Testis (tissue), 2 donors: ENCODE data around the gene NEK2.

Source experiments
- POLR2A ChIP-seq: fragments of 450-650 bp; IDR thresholded peaks from one replicate; pipeline ENCODE4 v1.6.1; 2017; ENCODE audit warnings: antibody characterized with exemption, mild to moderate bottlenecking, moderate library complexity
- TF ChIP-seq, protein P1 (sequence below), 3 experiments: fragments of 450-650 bp in 2 of 3; fragments of 200-600 bp in 1 of 3; sonication (generic) in 1 of 3; IDR thresholded peaks; one replicate each; pipeline ENCODE4 v1.5.1; 2016 to 2019; ENCODE audit warnings: antibody characterized with exemption in 3 of 3, mild to moderate bottlenecking in 2 of 3, moderate library complexity in 1 of 3

DNA sequence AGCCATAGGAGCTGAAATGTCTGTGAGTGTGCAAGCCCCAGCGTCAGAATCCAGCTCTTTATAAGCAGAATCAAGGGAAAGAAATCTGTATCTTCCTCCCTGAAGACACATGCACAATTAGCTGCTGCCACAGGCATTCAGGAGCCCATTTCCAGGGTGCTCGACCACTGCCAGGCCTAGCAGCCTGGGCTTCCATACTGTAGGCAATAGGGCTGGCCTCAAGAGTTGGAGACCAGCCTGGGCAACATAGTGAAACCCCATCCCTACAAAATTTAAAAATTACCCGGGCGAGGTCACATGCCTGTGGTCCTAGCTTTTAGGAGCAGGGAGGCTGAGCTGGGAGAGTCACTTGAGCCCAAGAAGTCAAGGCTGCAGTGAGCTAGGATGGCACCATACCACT lies 41.0 kb downstream of the NEK2 start:
- no peak for TF ChIP-seq POLR2A
- TF ChIP-seq, protein P1, sequence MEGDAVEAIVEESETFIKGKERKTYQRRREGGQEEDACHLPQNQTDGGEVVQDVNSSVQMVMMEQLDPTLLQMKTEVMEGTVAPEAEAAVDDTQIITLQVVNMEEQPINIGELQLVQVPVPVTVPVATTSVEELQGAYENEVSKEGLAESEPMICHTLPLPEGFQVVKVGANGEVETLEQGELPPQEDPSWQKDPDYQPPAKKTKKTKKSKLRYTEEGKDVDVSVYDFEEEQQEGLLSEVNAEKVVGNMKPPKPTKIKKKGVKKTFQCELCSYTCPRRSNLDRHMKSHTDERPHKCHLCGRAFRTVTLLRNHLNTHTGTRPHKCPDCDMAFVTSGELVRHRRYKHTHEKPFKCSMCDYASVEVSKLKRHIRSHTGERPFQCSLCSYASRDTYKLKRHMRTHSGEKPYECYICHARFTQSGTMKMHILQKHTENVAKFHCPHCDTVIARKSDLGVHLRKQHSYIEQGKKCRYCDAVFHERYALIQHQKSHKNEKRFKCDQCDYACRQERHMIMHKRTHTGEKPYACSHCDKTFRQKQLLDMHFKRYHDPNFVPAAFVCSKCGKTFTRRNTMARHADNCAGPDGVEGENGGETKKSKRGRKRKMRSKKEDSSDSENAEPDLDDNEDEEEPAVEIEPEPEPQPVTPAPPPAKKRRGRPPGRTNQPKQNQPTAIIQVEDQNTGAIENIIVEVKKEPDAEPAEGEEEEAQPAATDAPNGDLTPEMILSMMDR (IDR thresholded peaks at IDR 0.05), result no peak
